ENCODE results near the gene NFATC2.

The NFATC2 gene

DNA sequence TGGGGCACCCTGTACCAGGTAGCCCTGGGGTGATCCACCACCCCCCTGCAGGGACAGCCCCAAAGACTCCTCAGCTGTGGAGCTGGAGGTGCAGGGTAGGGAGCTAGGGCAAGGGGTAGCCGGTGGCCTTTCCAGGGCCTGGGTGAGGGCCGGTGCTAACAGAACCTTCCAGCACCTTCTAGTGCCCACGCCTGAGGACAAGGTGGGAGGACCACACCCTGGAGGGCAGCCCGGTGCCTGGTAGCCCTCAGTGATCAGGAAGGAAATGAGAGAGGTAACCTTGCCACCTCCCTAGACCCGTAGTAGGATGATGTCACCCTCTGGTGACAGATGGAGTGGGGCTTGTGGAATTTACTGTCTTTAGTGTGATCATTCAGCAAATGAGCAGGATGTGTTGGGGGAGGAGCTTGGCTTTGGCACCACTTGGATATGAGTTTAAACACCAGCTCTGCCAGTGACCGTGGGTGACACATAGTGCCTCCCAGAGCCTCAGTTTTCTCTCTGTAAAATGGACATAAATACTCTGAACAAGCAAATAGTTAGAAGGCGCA, 187.7 kb downstream of the NFATC2 start (continued):
- TF ChIP-seq, protein P1, sequence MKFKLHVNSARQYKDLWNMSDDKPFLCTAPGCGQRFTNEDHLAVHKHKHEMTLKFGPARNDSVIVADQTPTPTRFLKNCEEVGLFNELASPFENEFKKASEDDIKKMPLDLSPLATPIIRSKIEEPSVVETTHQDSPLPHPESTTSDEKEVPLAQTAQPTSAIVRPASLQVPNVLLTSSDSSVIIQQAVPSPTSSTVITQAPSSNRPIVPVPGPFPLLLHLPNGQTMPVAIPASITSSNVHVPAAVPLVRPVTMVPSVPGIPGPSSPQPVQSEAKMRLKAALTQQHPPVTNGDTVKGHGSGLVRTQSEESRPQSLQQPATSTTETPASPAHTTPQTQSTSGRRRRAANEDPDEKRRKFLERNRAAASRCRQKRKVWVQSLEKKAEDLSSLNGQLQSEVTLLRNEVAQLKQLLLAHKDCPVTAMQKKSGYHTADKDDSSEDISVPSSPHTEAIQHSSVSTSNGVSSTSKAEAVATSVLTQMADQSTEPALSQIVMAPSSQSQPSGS (tag by site-specific recombination; IDR thresholded peaks at IDR 0.05; ENCODE audit: low read depth), result peak; percentile 85
- TF ChIP-seq SCRT1 (tag by site-specific recombination; IDR thresholded peaks at IDR 0.05; ENCODE audit: borderline replicate concordance), result no peak
- peak; percentile 64; the same call in 1 of the 2 replicates for TF ChIP-seq GLIS2 (tag by site-specific recombination; IDR thresholded peaks at IDR 0.05)
- TF ChIP-seq, protein P2, sequence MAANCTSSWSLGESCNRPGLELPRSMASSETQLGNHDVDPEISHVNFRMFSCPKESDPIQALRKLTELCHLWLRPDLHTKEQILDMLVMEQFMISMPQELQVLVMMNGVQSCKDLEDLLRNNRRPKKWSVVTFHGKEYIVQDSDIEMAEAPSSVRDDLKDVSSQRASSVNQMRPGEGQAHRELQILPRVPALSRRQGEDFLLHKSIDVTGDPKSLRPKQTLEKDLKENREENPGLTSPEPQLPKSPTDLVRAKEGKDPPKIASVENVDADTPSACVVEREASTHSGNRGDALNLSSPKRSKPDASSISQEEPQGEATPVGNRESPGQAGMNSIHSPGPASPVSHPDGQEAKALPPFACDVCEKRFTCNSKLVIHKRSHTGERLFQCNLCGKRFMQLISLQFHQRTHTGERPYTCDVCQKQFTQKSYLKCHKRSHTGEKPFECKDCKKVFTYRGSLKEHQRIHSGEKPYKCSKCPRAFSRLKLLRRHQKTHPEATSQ (tag by site-specific recombination; IDR thresholded peaks at IDR 0.05), result no peak
- TF ChIP-seq, protein P3, sequence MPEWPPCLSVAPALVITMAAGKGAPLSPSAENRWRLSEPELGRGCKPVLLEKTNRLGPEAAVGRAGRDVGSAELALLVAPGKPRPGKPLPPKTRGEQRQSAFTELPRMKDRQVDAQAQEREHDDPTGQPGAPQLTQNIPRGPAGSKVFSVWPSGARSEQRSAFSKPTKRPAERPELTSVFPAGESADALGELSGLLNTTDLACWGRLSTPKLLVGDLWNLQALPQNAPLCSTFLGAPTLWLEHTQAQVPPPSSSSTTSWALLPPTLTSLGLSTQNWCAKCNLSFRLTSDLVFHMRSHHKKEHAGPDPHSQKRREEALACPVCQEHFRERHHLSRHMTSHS (tag by site-specific recombination; IDR thresholded peaks at IDR 0.05), result no peak
- TF ChIP-seq ZNF157 (tag by site-specific recombination; IDR thresholded peaks at IDR 0.05), result no peak
- TF ChIP-seq ZNF501 (tag by site-specific recombination; IDR thresholded peaks at IDR 0.05), result no peak
- TF ChIP-seq ZNF146 (tag by site-specific recombination; IDR thresholded peaks at IDR 0.05), result no peak
- TF ChIP-seq ZNF510 (tag by site-specific recombination; IDR thresholded peaks at IDR 0.05; ENCODE audit: insufficient replicate concordance), result no peak
- TF ChIP-seq ZNF658 (tag by site-specific recombination; IDR thresholded peaks at IDR 0.05), result no peak
- no peak for TF ChIP-seq ZNF155 (tag by site-specific recombination; IDR thresholded peaks at IDR 0.05)
- TF ChIP-seq ZNF623 (tag by site-specific recombination; IDR thresholded peaks at IDR 0.05), result no peak
- no peak for TF ChIP-seq ZNF175 (tag by site-specific recombination; IDR thresholded peaks at IDR 0.05)
- peak; percentile 45 for TF ChIP-seq OSR2 (tag by site-specific recombination; IDR thresholded peaks at IDR 0.05)
- no peak for TF ChIP-seq ZNF132 (tag by site-specific recombination; IDR thresholded peaks at IDR 0.05; ENCODE audit: borderline replicate concordance)
- TF ChIP-seq KLF10 (tag by site-specific recombination; IDR thresholded peaks at IDR 0.05), result no peak
- TF ChIP-seq, protein P4, sequence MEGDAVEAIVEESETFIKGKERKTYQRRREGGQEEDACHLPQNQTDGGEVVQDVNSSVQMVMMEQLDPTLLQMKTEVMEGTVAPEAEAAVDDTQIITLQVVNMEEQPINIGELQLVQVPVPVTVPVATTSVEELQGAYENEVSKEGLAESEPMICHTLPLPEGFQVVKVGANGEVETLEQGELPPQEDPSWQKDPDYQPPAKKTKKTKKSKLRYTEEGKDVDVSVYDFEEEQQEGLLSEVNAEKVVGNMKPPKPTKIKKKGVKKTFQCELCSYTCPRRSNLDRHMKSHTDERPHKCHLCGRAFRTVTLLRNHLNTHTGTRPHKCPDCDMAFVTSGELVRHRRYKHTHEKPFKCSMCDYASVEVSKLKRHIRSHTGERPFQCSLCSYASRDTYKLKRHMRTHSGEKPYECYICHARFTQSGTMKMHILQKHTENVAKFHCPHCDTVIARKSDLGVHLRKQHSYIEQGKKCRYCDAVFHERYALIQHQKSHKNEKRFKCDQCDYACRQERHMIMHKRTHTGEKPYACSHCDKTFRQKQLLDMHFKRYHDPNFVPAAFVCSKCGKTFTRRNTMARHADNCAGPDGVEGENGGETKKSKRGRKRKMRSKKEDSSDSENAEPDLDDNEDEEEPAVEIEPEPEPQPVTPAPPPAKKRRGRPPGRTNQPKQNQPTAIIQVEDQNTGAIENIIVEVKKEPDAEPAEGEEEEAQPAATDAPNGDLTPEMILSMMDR (tag by site-specific recombination; IDR thresholded peaks at IDR 0.05), result no peak
- TF ChIP-seq ZNF548 (tag by site-specific recombination; IDR thresholded peaks at IDR 0.05), result no peak
- no peak for TF ChIP-seq ZNF248 (tag by site-specific recombination; IDR thresholded peaks at IDR 0.05)
- TF ChIP-seq, protein P5, sequence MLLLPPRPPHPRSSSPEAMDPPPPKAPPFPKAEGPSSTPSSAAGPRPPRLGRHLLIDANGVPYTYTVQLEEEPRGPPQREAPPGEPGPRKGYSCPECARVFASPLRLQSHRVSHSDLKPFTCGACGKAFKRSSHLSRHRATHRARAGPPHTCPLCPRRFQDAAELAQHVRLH (tag by site-specific recombination; IDR thresholded peaks at IDR 0.05), result no peak
- TF ChIP-seq FEZF1 (tag by site-specific recombination; IDR thresholded peaks at IDR 0.05), result no peak
- no peak for TF ChIP-seq ZSCAN30 (tag by site-specific recombination; IDR thresholded peaks at IDR 0.05)
- TF ChIP-seq EGR2 (tag by site-specific recombination; IDR thresholded peaks at IDR 0.05; ENCODE audit: low read depth), result peak; percentile 22; the same call in 1 of the 2 replicates
- TF ChIP-seq, protein P6, sequence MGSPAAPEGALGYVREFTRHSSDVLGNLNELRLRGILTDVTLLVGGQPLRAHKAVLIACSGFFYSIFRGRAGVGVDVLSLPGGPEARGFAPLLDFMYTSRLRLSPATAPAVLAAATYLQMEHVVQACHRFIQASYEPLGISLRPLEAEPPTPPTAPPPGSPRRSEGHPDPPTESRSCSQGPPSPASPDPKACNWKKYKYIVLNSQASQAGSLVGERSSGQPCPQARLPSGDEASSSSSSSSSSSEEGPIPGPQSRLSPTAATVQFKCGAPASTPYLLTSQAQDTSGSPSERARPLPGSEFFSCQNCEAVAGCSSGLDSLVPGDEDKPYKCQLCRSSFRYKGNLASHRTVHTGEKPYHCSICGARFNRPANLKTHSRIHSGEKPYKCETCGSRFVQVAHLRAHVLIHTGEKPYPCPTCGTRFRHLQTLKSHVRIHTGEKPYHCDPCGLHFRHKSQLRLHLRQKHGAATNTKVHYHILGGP (tag by site-specific recombination; IDR thresholded peaks at IDR 0.05), result no peak
- TF ChIP-seq, protein P7, sequence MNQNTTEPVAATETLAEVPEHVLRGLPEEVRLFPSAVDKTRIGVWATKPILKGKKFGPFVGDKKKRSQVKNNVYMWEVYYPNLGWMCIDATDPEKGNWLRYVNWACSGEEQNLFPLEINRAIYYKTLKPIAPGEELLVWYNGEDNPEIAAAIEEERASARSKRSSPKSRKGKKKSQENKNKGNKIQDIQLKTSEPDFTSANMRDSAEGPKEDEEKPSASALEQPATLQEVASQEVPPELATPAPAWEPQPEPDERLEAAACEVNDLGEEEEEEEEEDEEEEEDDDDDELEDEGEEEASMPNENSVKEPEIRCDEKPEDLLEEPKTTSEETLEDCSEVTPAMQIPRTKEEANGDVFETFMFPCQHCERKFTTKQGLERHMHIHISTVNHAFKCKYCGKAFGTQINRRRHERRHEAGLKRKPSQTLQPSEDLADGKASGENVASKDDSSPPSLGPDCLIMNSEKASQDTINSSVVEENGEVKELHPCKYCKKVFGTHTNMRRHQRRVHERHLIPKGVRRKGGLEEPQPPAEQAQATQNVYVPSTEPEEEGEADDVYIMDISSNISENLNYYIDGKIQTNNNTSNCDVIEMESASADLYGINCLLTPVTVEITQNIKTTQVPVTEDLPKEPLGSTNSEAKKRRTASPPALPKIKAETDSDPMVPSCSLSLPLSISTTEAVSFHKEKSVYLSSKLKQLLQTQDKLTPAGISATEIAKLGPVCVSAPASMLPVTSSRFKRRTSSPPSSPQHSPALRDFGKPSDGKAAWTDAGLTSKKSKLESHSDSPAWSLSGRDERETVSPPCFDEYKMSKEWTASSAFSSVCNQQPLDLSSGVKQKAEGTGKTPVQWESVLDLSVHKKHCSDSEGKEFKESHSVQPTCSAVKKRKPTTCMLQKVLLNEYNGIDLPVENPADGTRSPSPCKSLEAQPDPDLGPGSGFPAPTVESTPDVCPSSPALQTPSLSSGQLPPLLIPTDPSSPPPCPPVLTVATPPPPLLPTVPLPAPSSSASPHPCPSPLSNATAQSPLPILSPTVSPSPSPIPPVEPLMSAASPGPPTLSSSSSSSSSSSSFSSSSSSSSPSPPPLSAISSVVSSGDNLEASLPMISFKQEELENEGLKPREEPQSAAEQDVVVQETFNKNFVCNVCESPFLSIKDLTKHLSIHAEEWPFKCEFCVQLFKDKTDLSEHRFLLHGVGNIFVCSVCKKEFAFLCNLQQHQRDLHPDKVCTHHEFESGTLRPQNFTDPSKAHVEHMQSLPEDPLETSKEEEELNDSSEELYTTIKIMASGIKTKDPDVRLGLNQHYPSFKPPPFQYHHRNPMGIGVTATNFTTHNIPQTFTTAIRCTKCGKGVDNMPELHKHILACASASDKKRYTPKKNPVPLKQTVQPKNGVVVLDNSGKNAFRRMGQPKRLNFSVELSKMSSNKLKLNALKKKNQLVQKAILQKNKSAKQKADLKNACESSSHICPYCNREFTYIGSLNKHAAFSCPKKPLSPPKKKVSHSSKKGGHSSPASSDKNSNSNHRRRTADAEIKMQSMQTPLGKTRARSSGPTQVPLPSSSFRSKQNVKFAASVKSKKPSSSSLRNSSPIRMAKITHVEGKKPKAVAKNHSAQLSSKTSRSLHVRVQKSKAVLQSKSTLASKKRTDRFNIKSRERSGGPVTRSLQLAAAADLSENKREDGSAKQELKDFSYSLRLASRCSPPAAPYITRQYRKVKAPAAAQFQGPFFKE (tag by site-specific recombination; IDR thresholded peaks at IDR 0.05; ENCODE audit: borderline replicate concordance), result no peak
- TF ChIP-seq ZNF670 (tag by site-specific recombination; IDR thresholded peaks at IDR 0.05; ENCODE audit: low read depth), result no peak
- peak; percentile 71 for TF ChIP-seq ZNF629 (tag by site-specific recombination; IDR thresholded peaks at IDR 0.05)
- TF ChIP-seq MEIS1 (CRISPR knock-in tag; IDR thresholded peaks at IDR 0.05; ENCODE audit: borderline replicate concordance), result no peak

Measured in HEK293 (cell line).